Astrocyte (in vitro differentiated cells and primary cell): ENCODE data around the gene PDE3B. TPM values are rescaled to one million over a fixed set of nuclear protein-coding genes. Genes with fewer than 3 reads are reported as not detected.
A peak's percentile ranks its signal among the peaks of the same experiment; 100 is the strongest.

Experiments used
- DNase-seq: peaks from one replicate; pipeline ENCODE4 v3.0.0-alpha.2; 2010; ENCODE audit warnings: low read depth
- FAIRE-seq: peaks from 2 replicates; lab custom pipeline; 2011; peaks lifted over from hg19 to GRCh38; lab: Jason Lieb, UNC
- H2AFZ ChIP-seq: 2 replicates; pipeline ENCODE4 v1.6.0; 2012; ENCODE audit warnings: low read depth, low read length, inconsistent platforms
- H3K27ac ChIP-seq: 2 replicates; pipeline ENCODE4 v1.5.1; 2011; ENCODE audit warnings: low read depth, low read length, inconsistent platforms
- H3K27me3 ChIP-seq: 2 replicates; pipeline ENCODE4 v1.6.0; 2011; ENCODE audit warnings: low read length, inconsistent platforms; ENCODE audit not compliant: insufficient read depth
- H3K36me3 ChIP-seq: 2 replicates; pipeline ENCODE4 v1.5.1; 2011; ENCODE audit warnings: low read length, inconsistent platforms; ENCODE audit not compliant: insufficient read depth
- H3K4me1 ChIP-seq: 2 replicates; pipeline ENCODE4 v1.5.1; 2011; ENCODE audit warnings: low read length, inconsistent platforms; ENCODE audit not compliant: insufficient read depth
- H3K4me2 ChIP-seq: 2 replicates; pipeline ENCODE4 v1.6.0; 2012; ENCODE audit warnings: low read length, inconsistent platforms
- H3K4me3 ChIP-seq: 2 replicates; pipeline ENCODE4 v1.5.1; 2011; ENCODE audit warnings: low read depth, mild to moderate bottlenecking, low read length, inconsistent platforms; ENCODE audit not compliant: insufficient read depth
- H3K79me2 ChIP-seq: 2 replicates; pipeline ENCODE4 v1.6.0; 2012; ENCODE audit warnings: mild to moderate bottlenecking, low read length, inconsistent platforms; ENCODE audit not compliant: insufficient read depth
- H3K9ac ChIP-seq: 2 replicates; pipeline ENCODE4 v1.6.0; 2012; ENCODE audit warnings: mild to moderate bottlenecking, low read length, inconsistent platforms
- H3K9me3 ChIP-seq: 2 replicates; pipeline ENCODE4 v1.5.1; 2012; ENCODE audit warnings: low read depth, mild to moderate bottlenecking, low read length, inconsistent platforms; ENCODE audit not compliant: insufficient read depth
- H4K20me1 ChIP-seq: 2 replicates; pipeline ENCODE4 v1.6.0; 2012; ENCODE audit warnings: low read length, inconsistent platforms; ENCODE audit not compliant: insufficient read depth
- H3K27ac Mint-ChIP-seq: one replicate; pipeline ENCODE4 v1.8.0; 2021; ENCODE audit warnings: mild to moderate bottlenecking, mixed read lengths; ENCODE audit not compliant: unreplicated experiment
- H3K27me3 Mint-ChIP-seq: one replicate; pipeline ENCODE4 v1.8.0; 2021; ENCODE audit warnings: low read depth, mixed read lengths; ENCODE audit not compliant: unreplicated experiment
- H3K36me3 Mint-ChIP-seq: one replicate; pipeline ENCODE4 v1.8.0; 2021; ENCODE audit warnings: low read depth, mixed read lengths; ENCODE audit not compliant: unreplicated experiment
- H3K4me1 Mint-ChIP-seq: one replicate; pipeline ENCODE4 v1.8.0; 2021; ENCODE audit warnings: low read depth, mixed read lengths; ENCODE audit not compliant: unreplicated experiment
- H3K4me3 Mint-ChIP-seq: one replicate; pipeline ENCODE4 v1.8.0; 2021; ENCODE audit warnings: mild to moderate bottlenecking, moderate library complexity, mixed read lengths; ENCODE audit not compliant: unreplicated experiment
- H3K9me3 Mint-ChIP-seq: one replicate; pipeline ENCODE4 v1.8.0; 2021; ENCODE audit warnings: mild to moderate bottlenecking, mixed read lengths; ENCODE audit not compliant: unreplicated experiment
- CTCF ChIP-seq: IDR thresholded peaks from 2 replicates; pipeline ENCODE4 v1.5.1; 2011; ENCODE audit warnings: low read depth, mild to moderate bottlenecking, inconsistent platforms, low read length, moderate library complexity; ENCODE audit not compliant: insufficient read depth
- EZH2 ChIP-seq: IDR thresholded peaks from 2 replicates; pipeline ENCODE4 v1.6.1; 2012; ENCODE audit warnings: mild to moderate bottlenecking, low read length, inconsistent platforms; ENCODE audit not compliant: insufficient read depth
- total RNA-seq: library from RNA; stranded (reverse); gene quantifications from 2 replicates; pipeline ENCODE4 v1.2.1, GENCODE V29; 2021

PDE3B gene
- total RNA-seq, 1 donor from 2014 or later: 2.9 TPM

- H3K4me1 ChIP-seq: no peaks in the 10 kb centered on the region
- no peak overlapping the region for H3K9ac ChIP-seq
- H3K9me3 Mint-ChIP-seq: no peaks in the 10 kb centered on the region
- H3K9me3 ChIP-seq: no peaks in the 10 kb centered on the region
- no peak overlapping the region for H3K27ac ChIP-seq
- H3K36me3 Mint-ChIP-seq: no peaks in the 10 kb centered on the region
- H3K4me2 ChIP-seq: no peak overlapping the region
- H3K27me3 ChIP-seq: peaks cover 4% of the 10 kb centered on the region
- no peak overlapping the region for H3K4me3 Mint-ChIP-seq
- no peak overlapping the region for H3K27ac Mint-ChIP-seq
- FAIRE-seq: no peak
- H3K36me3 ChIP-seq: no peaks in the 10 kb centered on the region
- no peak overlapping the region for H3K4me3 ChIP-seq
- no peaks in the 10 kb centered on the region for H3K27me3 Mint-ChIP-seq
- DNase-seq: no peak
- TF ChIP-seq EZH2: no peak
- TF ChIP-seq CTCF: no peak
- no peak overlapping the region for H2AFZ ChIP-seq
- peaks cover 3% of the 10 kb centered on the region for H3K4me1 Mint-ChIP-seq
- H4K20me1 ChIP-seq: no peaks in the 10 kb centered on the region
- no peaks in the 10 kb centered on the region for H3K79me2 ChIP-seq
Measured at GRCh38 chr11:14764179-14764578, 120.6 kb downstream of the PDE3B start.

GRCh38 chr11:14764579-14765527, 121.2 kb downstream of the PDE3B start:
- DNase-seq (peak; percentile 80), FAIRE-seq (no peak)
- Histone ChIP-seq H2AFZ (no peak overlapping the region), H3K27me3 (peaks cover 4% of the 10 kb centered on the region), H3K4me3 (no peak overlapping the region), H3K9me3 (no peaks in the 10 kb centered on the region), H3K27ac (no peak overlapping the region), H3K4me2 (no peak overlapping the region), H3K79me2 (no peaks in the 10 kb centered on the region), H3K36me3 (no peaks in the 10 kb centered on the region), H4K20me1 (no peaks in the 10 kb centered on the region), H3K4me1 (no peaks in the 10 kb centered on the region), H3K9ac (no peak overlapping the region)
- no peaks in the 10 kb centered on the region for H3K9me3 Mint-ChIP-seq
- H3K27ac Mint-ChIP-seq: no peak overlapping the region
- no peak for TF ChIP-seq EZH2
- TF ChIP-seq CTCF: no peak
- H3K27me3 Mint-ChIP-seq: no peaks in the 10 kb centered on the region
- no peaks in the 10 kb centered on the region for H3K36me3 Mint-ChIP-seq
- H3K4me1 Mint-ChIP-seq: peaks cover 3% of the 10 kb centered on the region
- no peak overlapping the region for H3K4me3 Mint-ChIP-seq

GRCh38 chr11:14766585-14766984, 123.0 kb downstream of the PDE3B start:
- H3K27ac ChIP-seq: no peak overlapping the region
- H3K9me3 ChIP-seq: no peaks in the 10 kb centered on the region
- H3K36me3 ChIP-seq: no peaks in the 10 kb centered on the region
- H4K20me1 ChIP-seq: no peaks in the 10 kb centered on the region
- no peak overlapping the region for H3K4me3 ChIP-seq
- no peak for TF ChIP-seq CTCF
- TF ChIP-seq EZH2: no peak
- H3K27me3 Mint-ChIP-seq: no peaks in the 10 kb centered on the region
- DNase-seq (no peak), FAIRE-seq (no peak)
- no peaks in the 10 kb centered on the region for H3K36me3 Mint-ChIP-seq
- no peak overlapping the region for H2AFZ ChIP-seq
- no peak overlapping the region for H3K4me2 ChIP-seq
- H3K4me1 ChIP-seq: no peaks in the 10 kb centered on the region
- no peaks in the 10 kb centered on the region for H3K9me3 Mint-ChIP-seq
- H3K79me2 ChIP-seq: no peaks in the 10 kb centered on the region
- H3K9ac ChIP-seq: no peak overlapping the region
- H3K27me3 ChIP-seq: peaks cover 4% of the 10 kb centered on the region
- no peak overlapping the region for H3K4me3 Mint-ChIP-seq
- no peak overlapping the region for H3K27ac Mint-ChIP-seq
- peaks cover 3% of the 10 kb centered on the region for H3K4me1 Mint-ChIP-seq
